ENCODE results near the gene MCC.

GRCh38 chr5:113381791-113382190, 106.5 kb downstream of the MCC start:
- TF ChIP-seq CTCF (IDR thresholded peaks at IDR 0.05 in 4 of 5, conservative IDR thresholded peaks at IDR 0.05 in 1 of 5): no peak
- no peak for TF ChIP-seq POLR2A (IDR thresholded peaks at IDR 0.05)
